ENCODE measurements around the gene APOBEC3H. TPM values are rescaled to one million over a fixed set of nuclear protein-coding genes. Genes with fewer than 3 reads are reported as not detected.

APOBEC3H gene
- total RNA-seq, 2 experiments from 2014 or later: 11.0 to 11.6 TPM

DNA sequence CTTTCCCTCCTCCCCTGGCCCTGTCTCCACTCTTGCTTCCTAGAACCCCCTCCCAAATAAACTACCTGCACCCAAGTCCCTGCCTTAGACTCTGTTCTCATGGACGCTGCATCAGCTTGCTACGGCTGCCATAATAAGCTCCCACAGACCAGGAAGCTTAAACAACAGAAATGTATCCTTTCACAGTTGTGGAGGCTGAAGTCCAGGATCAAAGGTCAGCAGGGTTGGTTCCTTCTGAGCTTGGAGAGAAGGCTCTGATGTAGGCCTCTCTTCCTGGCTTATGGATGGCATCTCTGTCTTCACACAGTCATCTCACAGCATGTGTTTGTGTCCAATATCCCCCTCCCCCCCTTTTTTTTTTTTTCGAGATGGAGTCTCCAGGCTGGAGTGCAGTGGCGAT lies 32.0 kb downstream of the APOBEC3H start:
- ChIA-PET CTCF (interaction anchor here (1.2 kb wide), 1 partner anchor 126 kb away, joined by 3 read pairs; no protein-coding TSS in a partner anchor), POLR2A (no interaction called here)

DNA sequence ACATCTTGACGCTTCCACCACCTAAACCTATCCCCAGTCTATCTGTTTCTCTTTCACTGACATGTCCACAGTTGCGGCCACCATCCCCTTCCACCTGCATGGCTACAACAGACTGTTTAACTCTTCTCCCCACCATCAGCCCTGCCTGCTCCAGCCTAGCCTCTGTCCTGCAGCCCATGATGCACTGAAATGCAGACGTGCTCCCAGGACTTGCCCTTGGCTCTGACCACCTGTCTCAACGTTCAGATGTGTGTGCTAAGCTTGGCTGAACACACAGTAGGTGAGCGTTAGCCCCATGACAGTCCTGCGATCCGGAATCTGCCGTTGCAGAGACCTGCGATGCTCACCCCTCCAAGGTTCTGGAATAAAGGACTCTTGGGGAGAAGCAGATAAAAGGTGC lies 32.7 kb downstream of the APOBEC3H start:
- POLR2A ChIA-PET: no interaction called here

GRCh38 chr22:39130152-39130704 lies 33.2 kb downstream of the APOBEC3H start:
- ChIA-PET CTCF (no interaction called here), POLR2A (no interaction called here)

More for the DNA sequence above, 32.7 kb downstream of the APOBEC3H start:
- CTCF ChIA-PET: interaction anchor here (1.2 kb wide), 1 partner anchor 126 kb away, joined by 3 read pairs; no protein-coding TSS in a partner anchor

- ChIA-PET CTCF (no interaction called here), POLR2A (no interaction called here)
Observed at GRCh38 chr22:39130892-39131855, 34.1 kb downstream of the APOBEC3H start.

DNA sequence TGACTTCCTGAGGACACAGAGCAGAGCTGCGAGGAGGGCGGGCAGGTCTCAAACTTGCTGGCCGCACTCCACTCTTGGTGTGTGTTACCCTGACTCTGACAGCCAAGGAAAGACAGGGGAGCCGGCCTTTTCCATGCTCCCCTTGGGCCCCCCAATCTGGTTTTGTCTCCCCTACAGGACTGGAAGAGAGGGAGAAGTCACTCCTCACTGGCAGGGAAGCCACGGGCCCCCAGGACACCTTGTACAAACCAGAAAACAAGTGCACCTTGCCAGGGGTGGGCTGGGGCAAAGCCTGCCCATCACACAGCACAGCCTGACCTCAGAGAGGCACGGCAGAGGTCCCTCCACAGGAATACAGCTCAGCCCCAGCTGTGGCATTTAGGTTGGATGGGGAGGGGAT lies 35.2 kb downstream of the APOBEC3H start:
- ChIA-PET POLR2A (no interaction called here), CTCF (no interaction called here)

GRCh38 chr22:39132871-39133524 lies 36.0 kb downstream of the APOBEC3H start:
- POLR2A ChIA-PET: no interaction called here
- CTCF ChIA-PET: no interaction called here

GRCh38 chr22:39133871-39134270 lies 36.8 kb downstream of the APOBEC3H start:
- ChIA-PET POLR2A (no interaction called here), CTCF (interaction anchor here (0.9 kb wide), 1 partner anchor 12 kb away, joined by 4 read pairs; no protein-coding TSS in a partner anchor)

DNA sequence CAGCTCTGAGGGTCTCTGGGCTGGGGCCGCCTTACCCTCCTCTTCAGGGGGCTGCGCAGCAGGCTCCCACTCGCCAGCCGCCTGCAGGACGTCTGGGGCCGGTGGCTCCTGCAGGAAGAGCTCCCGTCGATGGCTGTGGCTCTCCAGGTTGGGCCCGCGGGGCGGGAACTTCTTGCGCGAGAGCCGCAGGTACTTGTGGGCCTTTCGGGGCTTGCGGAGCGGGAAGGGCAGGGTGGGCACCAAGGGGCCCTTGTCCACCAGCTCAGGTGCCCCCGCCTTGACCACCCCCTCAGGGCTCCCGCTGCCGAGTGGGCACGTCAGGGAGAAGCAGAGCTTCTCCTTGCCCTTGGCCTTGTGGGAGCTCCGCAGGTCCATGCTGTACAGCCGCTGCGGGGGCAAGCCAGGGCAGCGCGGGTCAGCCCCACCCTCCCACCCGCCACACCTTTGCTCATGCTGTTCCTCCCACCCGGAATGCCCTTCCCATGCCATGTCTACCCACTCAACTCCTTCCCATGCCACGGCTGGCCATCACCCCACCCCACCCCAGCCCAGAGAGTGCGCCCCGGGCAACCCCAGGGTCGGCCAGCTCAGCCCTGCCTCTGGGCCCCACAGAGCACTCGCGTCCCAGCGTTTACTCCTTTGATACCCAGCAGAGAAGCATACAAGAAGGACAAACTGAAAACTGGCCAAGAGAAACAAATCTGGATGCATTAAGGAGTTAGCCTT lies 37.5 kb downstream of the APOBEC3H start:
- POLR2A ChIA-PET: no interaction called here
- CTCF ChIA-PET: interaction anchor here (0.6 to 1.5 kb wide), 6 partner anchors 9 to 1030 kb away, joined by 3 to 5 read pairs (median 4); no protein-coding TSS in a partner anchor

- CTCF ChIA-PET: interaction anchor here (0.6 to 1.5 kb wide), 6 partner anchors 9 to 1029 kb away, joined by 3 to 5 read pairs (median 4); no protein-coding TSS in a partner anchor
- POLR2A ChIA-PET: no interaction called here
Observed at GRCh38 chr22:39135092-39135896, 38.2 kb downstream of the APOBEC3H start.

DNA sequence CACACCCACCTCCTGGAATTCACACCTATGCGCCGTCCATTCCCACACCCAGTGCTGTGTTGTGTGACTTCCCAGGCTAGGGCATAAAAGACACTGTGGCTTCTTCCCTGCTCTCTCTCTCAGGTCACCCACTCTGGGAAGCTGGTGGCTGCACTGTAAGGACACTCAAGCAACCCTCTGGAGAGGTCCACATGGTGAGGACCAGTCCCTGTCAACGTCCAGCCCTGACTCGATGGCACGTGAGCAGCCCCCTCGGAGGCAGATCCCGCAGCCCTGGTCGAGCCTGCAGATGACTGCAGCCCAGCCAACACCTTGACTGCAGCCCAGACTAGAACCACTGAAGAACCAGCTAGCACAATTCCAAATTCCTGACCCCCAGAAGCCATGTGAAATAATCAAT lies 39.3 kb downstream of the APOBEC3H start:
- POLR2A ChIA-PET: no interaction called here
- CTCF ChIA-PET: interaction anchor here (1.3 kb wide), 1 partner anchor 52 kb away, joined by 3 read pairs; no protein-coding TSS in a partner anchor

GRCh38 chr22:39138357-39138997 lies 41.4 kb downstream of the APOBEC3H start:
- POLR2A ChIA-PET: no interaction called here

GRCh38 chr22:39139933-39140332 lies 42.9 kb downstream of the APOBEC3H start:
- POLR2A ChIA-PET: no interaction called here
- CTCF ChIA-PET: no interaction called here

More at GRCh38 chr22:39138357-39138997, 41.4 kb downstream of the APOBEC3H start:
- CTCF ChIA-PET: interaction anchor here (0.7 kb wide), 2 partner anchors 45 to 139 kb away, joined by 3 to 5 read pairs; no protein-coding TSS in a partner anchor

GRCh38 chr22:39142088-39142680 lies 45.1 kb downstream of the APOBEC3H start:
- ChIA-PET CTCF (interaction anchor here (1.1 to 1.2 kb wide), 2 partner anchors 215 to 273 kb away, joined by 3 read pairs; no protein-coding TSS in a partner anchor), POLR2A (no interaction called here)

DNA sequence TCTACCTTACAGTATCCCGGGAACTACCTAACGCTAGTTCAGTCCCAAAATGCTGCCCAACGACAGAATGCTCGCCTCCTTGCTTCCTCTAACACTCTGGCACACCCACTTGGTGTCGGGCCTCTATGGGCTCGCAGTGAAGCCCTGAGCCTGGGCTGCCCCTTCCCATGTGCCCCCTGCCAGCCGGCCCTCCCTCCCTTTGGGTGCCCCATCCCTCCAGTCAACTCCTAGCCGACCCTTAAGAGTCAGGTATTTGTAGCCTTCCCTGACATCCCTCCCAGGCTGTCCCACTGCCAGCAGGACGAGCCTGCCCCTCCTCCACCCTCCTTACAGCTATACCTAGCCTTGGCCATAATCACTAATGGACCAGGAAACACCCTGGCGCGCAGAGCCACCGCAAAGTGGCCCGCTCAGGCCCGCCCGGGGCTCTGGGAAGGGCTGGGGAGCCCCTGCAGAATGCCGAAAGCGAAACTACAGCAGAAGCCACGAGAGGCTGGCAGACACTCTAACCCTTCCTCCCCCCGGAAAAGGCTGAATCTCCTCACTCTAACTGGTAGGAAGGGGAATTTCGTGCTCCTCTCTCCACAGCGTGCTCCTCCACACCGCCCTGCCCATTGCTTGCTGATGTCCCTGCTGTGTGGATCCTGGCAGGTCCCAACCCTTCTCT lies 47.2 kb downstream of the APOBEC3H start:
- POLR2A ChIA-PET: interaction anchor here (0.6 kb wide), 1 partner anchor 14 kb away, joined by 4 read pairs; no protein-coding TSS in a partner anchor
- CTCF ChIA-PET: no interaction called here

DNA sequence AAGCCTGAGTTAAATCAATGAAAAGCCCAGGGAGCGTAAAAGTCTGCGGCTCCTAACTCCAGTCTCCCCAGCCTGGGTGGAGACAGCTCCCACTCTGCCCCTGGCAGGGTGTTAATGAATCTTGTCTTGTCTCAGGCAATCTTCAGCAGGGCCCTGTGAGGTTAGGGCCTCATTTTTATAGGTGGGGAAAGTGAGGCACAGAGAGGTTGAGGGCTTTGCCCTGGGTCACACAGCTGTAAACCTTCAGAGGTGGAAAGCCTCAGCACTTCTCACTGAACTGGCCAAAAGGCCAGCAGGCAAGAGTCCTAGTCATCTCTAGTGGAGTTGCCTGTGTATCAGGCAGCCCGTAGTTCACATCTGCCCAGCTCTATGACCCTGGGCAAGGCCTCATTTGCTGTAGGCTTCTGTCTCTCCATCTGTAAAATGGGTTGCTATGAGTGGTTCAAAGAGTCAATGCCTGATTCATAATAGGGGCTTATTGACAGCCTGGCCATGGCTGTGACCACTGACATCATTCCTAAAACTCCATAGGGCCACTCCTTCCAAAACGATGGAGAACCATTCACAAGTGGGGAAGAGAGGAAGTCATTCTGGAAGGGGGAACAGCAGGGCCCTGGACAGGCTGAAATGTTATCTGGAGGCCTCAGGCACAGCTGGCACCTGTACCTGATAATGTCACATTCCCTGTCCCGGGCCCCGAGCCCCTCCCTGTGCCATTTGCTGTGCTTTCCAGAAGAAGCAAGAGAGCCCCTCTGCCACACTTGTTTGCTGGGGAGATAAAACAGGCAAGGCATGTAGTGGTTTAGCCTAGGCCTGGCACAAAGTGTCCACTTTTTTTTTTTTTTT lies 49.4 kb downstream of the APOBEC3H start:
- POLR2A ChIA-PET: interaction anchor here (0.6 kb wide), 2 partner anchors 253 to 898 kb away, joined by 3 read pairs; partner anchors contain the start of gene TAB1

More for the DNA sequence above, 49.4 kb downstream of the APOBEC3H start:
- CTCF ChIA-PET: no interaction called here
